NT2/D1 (cell line): ENCODE measurements around the gene TMEM52.

Experiments used
- DNase-seq: peaks from one replicate; pipeline ENCODE4 v3.0.0-alpha.2; 2011; ENCODE audit warnings: low read depth, low spot score
- H3K27me3 ChIP-seq: 2 replicates; pipeline ENCODE4 v1.6.0; 2011; ENCODE audit warnings: mild to moderate bottlenecking; ENCODE audit not compliant: insufficient read length, insufficient read depth
- H3K36me3 ChIP-seq: 2 replicates; pipeline ENCODE4 v1.6.1; 2011; ENCODE audit warnings: mild to moderate bottlenecking, low read length, mixed read lengths; ENCODE audit not compliant: insufficient read depth, insufficient read length
- H3K4me1 ChIP-seq: 2 replicates; pipeline ENCODE4 v1.5.1; 2011; ENCODE audit not compliant: insufficient read depth, insufficient read length
- H3K4me3 ChIP-seq: 2 replicates; pipeline ENCODE4 v1.5.1; 2011; ENCODE audit warnings: low read depth; ENCODE audit not compliant: insufficient read length
- H3K9ac ChIP-seq: 2 replicates; pipeline ENCODE4 v1.6.0; 2011; ENCODE audit warnings: low read depth; ENCODE audit not compliant: insufficient read length
- H3K9me3 ChIP-seq: 2 replicates; pipeline ENCODE4 v1.5.1; 2011; ENCODE audit warnings: mild to moderate bottlenecking, low read length; ENCODE audit not compliant: insufficient read depth
- SUZ12 ChIP-seq: IDR thresholded peaks from 2 replicates; pipeline ENCODE4 v1.6.1; 2011; ENCODE audit not compliant: insufficient read length, insufficient read depth; ENCODE audit errors: extremely low read depth
- YY1 ChIP-seq: IDR thresholded peaks from 2 replicates; pipeline ENCODE4 v1.6.1; 2011; ENCODE audit not compliant: insufficient read length, insufficient read depth
- ZNF274 ChIP-seq: IDR thresholded peaks from 2 replicates; pipeline ENCODE4 v1.6.1; 2011; ENCODE audit warnings: mild to moderate bottlenecking, low read depth, low read length

TMEM52 gene

DNA sequence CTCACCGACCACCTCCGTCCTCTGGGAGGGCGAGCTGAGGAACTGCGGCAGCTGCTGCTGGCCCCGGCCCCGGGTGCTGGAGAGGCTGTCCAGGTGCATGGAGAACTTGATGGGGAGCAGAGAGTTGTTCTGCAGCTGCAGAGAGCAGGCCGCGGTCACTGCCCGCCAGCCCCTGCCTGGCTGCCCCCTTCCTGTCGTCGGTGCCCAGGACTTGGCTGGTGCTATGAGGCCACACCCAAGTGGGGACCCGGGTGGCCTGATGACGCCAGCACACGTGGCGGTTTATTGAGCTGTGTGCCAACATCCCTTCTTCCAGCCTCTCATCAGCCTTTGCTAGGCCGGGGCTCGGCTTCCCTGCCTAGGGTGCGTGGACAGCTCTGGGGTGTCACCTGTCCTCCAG lies 5.3 kb upstream of the TMEM52 start:
- Histone ChIP-seq H3K9me3 (no peaks in the 10 kb centered on the region), H3K9ac (no peak overlapping the region), H3K4me3 (no peak overlapping the region), H3K4me1 (peaks cover 18% of the 10 kb centered on the region), H3K27me3 (no peaks in the 10 kb centered on the region), H3K36me3 (no peaks in the 10 kb centered on the region)
- no peak for DNase-seq
- TF ChIP-seq ZNF274 (no peak), YY1 (no peak), SUZ12 (no peak)

DNA sequence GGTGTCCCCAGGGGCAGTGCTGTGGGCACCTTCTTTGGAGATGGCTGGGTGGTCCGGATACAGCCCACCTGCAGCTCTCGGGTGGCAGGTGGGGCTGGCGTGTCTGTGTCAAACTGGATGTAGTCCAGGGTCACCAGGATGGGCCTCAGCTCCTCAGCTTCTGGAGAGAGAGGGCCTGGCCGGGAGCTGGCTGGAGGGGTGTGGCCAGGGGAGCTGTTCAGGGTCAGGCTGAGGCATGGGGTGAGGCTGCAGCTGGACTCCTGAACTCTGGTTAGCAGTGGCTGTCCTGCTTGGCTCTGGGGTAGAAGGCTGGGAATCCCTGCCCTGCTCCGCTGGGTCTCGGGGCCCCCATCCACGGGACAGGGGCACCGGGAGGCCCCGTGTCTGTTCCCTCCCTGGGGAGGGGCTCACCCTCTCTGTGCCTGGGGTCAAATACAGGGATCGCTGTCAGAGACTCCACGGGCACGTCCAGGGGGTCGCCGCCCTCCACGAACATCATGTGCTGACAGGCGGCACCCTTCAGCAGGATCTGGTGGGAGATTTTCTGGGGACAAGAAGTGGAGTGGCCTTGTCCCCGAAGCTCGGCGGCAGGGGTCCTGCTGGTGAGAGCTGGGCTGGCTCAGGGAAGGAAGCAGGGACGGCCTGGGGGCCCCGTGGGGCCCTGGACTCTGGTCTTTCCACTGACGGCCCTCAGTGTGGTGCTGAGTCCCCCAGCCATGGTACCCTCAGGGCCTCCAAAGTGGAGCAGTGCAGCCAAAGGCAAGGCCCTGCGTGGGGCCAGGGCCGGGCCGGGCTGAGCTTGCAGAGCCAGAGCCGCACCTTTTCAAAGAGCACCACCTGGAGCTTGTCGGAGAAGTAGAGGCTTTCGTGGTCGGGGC lies 4.1 kb upstream of the TMEM52 start:
- Histone ChIP-seq H3K9ac (no peak overlapping the region), H3K27me3 (no peaks in the 10 kb centered on the region), H3K4me3 (no peak overlapping the region), H3K36me3 (no peaks in the 10 kb centered on the region), H3K4me1 (peaks cover 22% of the 10 kb centered on the region), H3K9me3 (no peaks in the 10 kb centered on the region)
- TF ChIP-seq SUZ12 (no peak), ZNF274 (no peak), YY1 (no peak)
- no peak for DNase-seq

DNA sequence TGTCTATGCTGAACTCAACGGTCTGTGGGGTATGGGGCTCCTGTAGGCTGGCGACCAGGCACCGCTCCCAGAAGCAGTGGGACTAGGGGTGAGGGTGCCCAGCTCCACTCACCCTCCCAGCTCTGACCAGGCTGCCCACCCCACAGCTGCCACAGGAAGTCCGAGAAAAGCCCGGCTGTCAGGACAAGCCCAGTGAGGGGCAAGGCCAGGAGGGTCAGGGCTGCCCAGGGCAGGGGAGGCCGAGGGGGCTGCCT lies 3.5 kb upstream of the TMEM52 start:
- TF ChIP-seq YY1, result no peak
- TF ChIP-seq ZNF274, result no peak
- no peak for TF ChIP-seq SUZ12
- Histone ChIP-seq H3K27me3 (no peaks in the 10 kb centered on the region), H3K4me3 (no peak overlapping the region)

DNA sequence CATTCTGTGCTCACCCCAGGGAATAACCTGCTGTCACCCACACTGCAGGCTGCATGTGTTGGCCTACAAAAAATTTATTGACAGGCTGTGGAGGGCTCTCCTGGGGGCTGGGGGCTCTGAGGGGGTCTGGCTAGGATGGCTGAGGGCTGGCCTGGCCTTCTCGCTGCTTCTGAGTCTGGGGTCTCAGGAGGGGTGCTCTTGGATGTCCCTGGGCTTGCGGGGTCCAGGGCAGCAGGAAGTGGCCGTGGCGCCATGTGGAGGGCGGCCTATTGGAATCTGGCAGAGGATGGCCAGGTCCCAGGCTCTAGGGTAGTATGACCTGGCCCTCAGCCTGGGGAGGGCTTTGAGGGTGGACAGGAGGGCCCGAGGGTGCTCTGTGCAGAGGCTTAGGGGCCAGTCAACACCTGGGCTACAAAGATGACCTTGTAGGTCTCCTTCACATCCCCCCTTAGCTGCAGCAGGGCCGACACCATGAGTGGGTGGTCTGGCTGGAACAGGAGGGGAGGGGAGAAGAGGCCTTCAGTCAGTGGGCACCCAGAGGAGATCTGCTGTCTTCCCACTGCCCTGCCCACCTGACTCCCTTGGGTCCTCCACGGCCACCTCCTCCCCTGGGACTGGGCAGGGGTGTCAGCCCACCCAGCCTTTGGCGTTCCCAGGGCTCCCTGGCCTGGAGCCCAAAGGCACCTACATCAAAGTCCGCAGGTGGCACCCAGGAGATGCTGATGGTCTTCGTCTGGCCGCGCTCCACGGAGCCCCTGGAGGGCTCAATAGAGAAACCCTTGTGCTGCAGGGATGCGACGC lies 3.0 kb upstream of the TMEM52 start:
- TF ChIP-seq YY1 (no peak), ZNF274 (no peak), SUZ12 (no peak)
- Histone ChIP-seq H3K4me3 (no peak overlapping the region), H3K36me3 (no peaks in the 10 kb centered on the region), H3K9ac (no peak overlapping the region), H3K4me1 (peaks cover 26% of the 10 kb centered on the region), H3K9me3 (no peaks in the 10 kb centered on the region), H3K27me3 (no peaks in the 10 kb centered on the region)
- no peak for DNase-seq

More for the DNA sequence above, 3.5 kb upstream of the TMEM52 start:
- no peaks in the 10 kb centered on the region for H3K36me3 ChIP-seq
- no peak overlapping the region for H3K9ac ChIP-seq
- no peaks in the 10 kb centered on the region for H3K9me3 ChIP-seq
- peaks cover 26% of the 10 kb centered on the region for H3K4me1 ChIP-seq
- no peak for DNase-seq

DNA sequence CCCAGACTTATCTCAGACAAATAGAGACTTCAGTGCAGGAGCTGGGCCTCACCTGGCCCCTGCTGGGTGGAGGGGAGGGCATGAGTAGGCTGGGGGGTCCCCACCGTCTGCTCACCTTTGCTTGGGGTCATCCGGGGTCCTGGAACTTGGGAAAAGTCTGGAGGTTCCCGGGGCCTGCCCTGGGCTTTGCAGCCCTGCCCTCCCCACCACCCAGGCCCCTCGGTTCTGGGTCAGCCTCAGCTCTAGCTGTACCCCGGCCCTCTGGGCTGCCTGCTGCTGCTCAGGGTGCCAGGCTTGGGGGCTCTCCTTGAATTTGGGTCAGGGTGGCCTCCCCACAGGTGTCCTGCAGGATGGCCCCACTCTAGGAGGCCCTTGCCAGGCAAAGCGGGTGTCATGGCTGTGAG lies 2.4 kb upstream of the TMEM52 start:
- H3K9ac ChIP-seq, result no peak overlapping the region
- no peak for DNase-seq
- no peak overlapping the region for H3K4me3 ChIP-seq
- H3K9me3 ChIP-seq, result no peaks in the 10 kb centered on the region
- no peaks in the 10 kb centered on the region for H3K36me3 ChIP-seq
- TF ChIP-seq ZNF274 (no peak), YY1 (no peak), SUZ12 (no peak)
- peaks cover 26% of the 10 kb centered on the region for H3K4me1 ChIP-seq
- H3K27me3 ChIP-seq, result no peaks in the 10 kb centered on the region

DNA sequence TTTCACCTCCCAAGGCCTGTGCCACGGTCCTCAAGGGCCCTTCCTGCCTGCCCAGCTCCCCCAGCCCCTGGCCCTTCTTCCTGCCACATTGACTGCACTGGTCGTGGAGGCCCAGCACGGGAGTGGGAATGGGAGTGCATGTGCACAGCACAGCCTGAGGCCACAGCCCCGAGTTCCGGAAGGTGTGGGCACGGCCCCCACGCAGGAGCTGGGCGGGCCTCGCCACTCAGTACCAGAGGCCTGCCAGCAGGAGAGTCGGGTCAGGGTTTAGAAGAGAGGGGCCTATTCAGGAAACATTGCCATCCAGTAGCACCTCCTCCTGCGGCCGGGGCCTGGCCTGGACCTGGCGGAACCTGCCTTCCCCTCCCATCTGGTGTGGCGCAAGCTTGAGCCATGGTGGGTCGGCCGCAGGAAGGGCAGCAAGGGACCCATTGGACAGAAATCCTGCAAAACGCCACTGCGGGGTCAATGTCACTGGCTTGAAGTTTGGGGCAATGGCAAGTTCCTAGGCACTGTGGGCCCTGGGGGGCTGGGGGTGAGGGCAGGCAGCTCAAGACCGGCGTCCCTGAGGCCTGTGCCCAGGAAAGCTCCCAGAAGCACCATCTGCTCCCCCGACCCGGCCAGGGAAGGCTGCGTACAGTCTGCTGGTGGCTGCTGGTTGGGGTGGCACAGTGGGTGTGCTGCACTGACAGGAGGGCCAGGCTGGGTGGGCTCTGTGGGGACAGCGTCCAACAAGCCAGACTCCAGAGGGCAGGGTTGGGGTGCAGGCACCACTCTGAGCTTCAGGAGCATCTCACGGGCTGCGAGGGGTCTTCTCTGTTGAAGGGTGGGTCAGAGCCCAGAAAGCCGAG lies 1.8 kb upstream of the TMEM52 start:
- H3K9ac ChIP-seq, result peak overlapping the region; percentile 4
- H3K9me3 ChIP-seq, result no peaks in the 10 kb centered on the region
- H3K36me3 ChIP-seq, result no peaks in the 10 kb centered on the region
- no peaks in the 10 kb centered on the region for H3K27me3 ChIP-seq
- H3K4me1 ChIP-seq, result peaks cover 26% of the 10 kb centered on the region
- TF ChIP-seq SUZ12, result no peak
- no peak for TF ChIP-seq YY1
- TF ChIP-seq ZNF274, result no peak
- no peak for DNase-seq
- H3K4me3 ChIP-seq, result no peak overlapping the region
